ENCODE data around the gene USP48. TPM values are rescaled to one million over a fixed set of nuclear protein-coding genes. Genes with fewer than 3 reads are reported as not detected.
"Not testable (repeated sequence)": the region's sequence is repeated elsewhere in the genome, so short reads cannot be mapped to it uniquely, and the experiment has no call there.

The USP48 gene
- total and polyA plus RNA-seq, 2 donors (not counting 1 experiment from before 2014, with no cell fraction given) = 34.1 to 45.6 TPM

GRCh38 chr1:21794656-21795055 is 11.7 kb upstream of the USP48 start:
- Histone ChIP-seq H3K36me3 (ENCODE audit: control insufficient read depth, insufficient read depth, low read length) (no peaks in the 10 kb centered on the region), H3K79me2 (ENCODE audit: control insufficient read depth, insufficient read depth, low read length) (no peaks in the 10 kb centered on the region), H3K9ac (ENCODE audit: insufficient read depth, low read length) (no peak overlapping the region), H3K4me2 (ENCODE audit: extremely low read depth, insufficient read depth, low read length) (no peak overlapping the region), H3K4me1 (ENCODE audit: control insufficient read depth, extremely low read depth, insufficient read depth, low read length) (no peaks in the 10 kb centered on the region), H3K27me3 (ENCODE audit: control insufficient read depth, insufficient read depth, low read length) (no peaks in the 10 kb centered on the region), H2AFZ (ENCODE audit: low read length) (no peak overlapping the region), H3K27ac (ENCODE audit: insufficient read depth, low read length) (no peak overlapping the region), H3K4me3 (replicated peaks in 1 of 4; ENCODE audit: control extremely low read depth in 1 of 4, insufficient read depth in 1 of 4, low read depth in 3 of 4, low read length in 4 of 4) (no peak overlapping the region), H3K9me3 (ENCODE audit: control insufficient read depth, insufficient read depth, low read depth, low read length) (no peaks in the 10 kb centered on the region), H4K20me1 (ENCODE audit: control insufficient read depth, extremely low read depth, insufficient read depth, low read length) (no peaks in the 10 kb centered on the region)
- no peak for DNase-seq (ENCODE audit: low read depth in 2 of 2)
- TF ChIP-seq EZH2 (IDR thresholded peaks at IDR 0.05; ENCODE audit: low read length, missing control alignments) (no peak), CTCF (conservative IDR thresholded peaks at IDR 0.05 in 1 of 2, IDR thresholded peaks at IDR 0.05 in 1 of 2; ENCODE audit: low read depth in 1 of 2, low read length in 2 of 2) (no peak)

- Histone ChIP-seq H4K20me1 (ENCODE audit: control insufficient read depth, extremely low read depth, insufficient read depth, low read length) (no peaks in the 10 kb centered on the region), H3K4me2 (ENCODE audit: extremely low read depth, insufficient read depth, low read length) (no peak overlapping the region), H3K4me3 (replicated peaks in 1 of 4; ENCODE audit: control extremely low read depth in 1 of 4, insufficient read depth in 1 of 4, low read depth in 3 of 4, low read length in 4 of 4) (no peak overlapping the region), H2AFZ (ENCODE audit: low read length) (no peak overlapping the region), H3K79me2 (ENCODE audit: control insufficient read depth, insufficient read depth, low read length) (no peaks in the 10 kb centered on the region), H3K9me3 (ENCODE audit: control insufficient read depth, insufficient read depth, low read depth, low read length) (no peaks in the 10 kb centered on the region), H3K4me1 (ENCODE audit: control insufficient read depth, extremely low read depth, insufficient read depth, low read length) (no peaks in the 10 kb centered on the region), H3K27me3 (ENCODE audit: control insufficient read depth, insufficient read depth, low read length) (no peaks in the 10 kb centered on the region), H3K36me3 (ENCODE audit: control insufficient read depth, insufficient read depth, low read length) (no peaks in the 10 kb centered on the region), H3K27ac (ENCODE audit: insufficient read depth, low read length) (no peak overlapping the region), H3K9ac (ENCODE audit: insufficient read depth, low read length) (no peak overlapping the region)
- TF ChIP-seq EZH2 (IDR thresholded peaks at IDR 0.05; ENCODE audit: low read length, missing control alignments) = no peak
- TF ChIP-seq CTCF (conservative IDR thresholded peaks at IDR 0.05 in 1 of 2, IDR thresholded peaks at IDR 0.05 in 1 of 2; ENCODE audit: low read depth in 1 of 2, low read length in 2 of 2) = no peak
- DNase-seq (ENCODE audit: low read depth in 2 of 2) = no peak
Observed at GRCh38 chr1:21793104-21793503, 10.2 kb upstream of the USP48 start.

GRCh38 chr1:21786640-21787039 is 3.7 kb upstream of the USP48 start:
- H3K9me3 ChIP-seq (ENCODE audit: control insufficient read depth, insufficient read depth, low read depth, low read length) = no peaks in the 10 kb centered on the region
- H3K36me3 ChIP-seq (ENCODE audit: control insufficient read depth, insufficient read depth, low read length) = no peaks in the 10 kb centered on the region
- H3K79me2 ChIP-seq (ENCODE audit: control insufficient read depth, insufficient read depth, low read length) = peaks cover 13% of the 10 kb centered on the region
- H3K27me3 ChIP-seq (ENCODE audit: control insufficient read depth, insufficient read depth, low read length) = no peaks in the 10 kb centered on the region
- no peak for DNase-seq (ENCODE audit: low read depth in 2 of 2)
- peaks cover 4% of the 10 kb centered on the region for H3K4me1 ChIP-seq (ENCODE audit: control insufficient read depth, extremely low read depth, insufficient read depth, low read length)
- H3K27ac ChIP-seq (ENCODE audit: insufficient read depth, low read length) = no peak overlapping the region
- no peak overlapping the region for H3K4me3 ChIP-seq (replicated peaks in 1 of 4; ENCODE audit: control extremely low read depth in 1 of 4, insufficient read depth in 1 of 4, low read depth in 3 of 4, low read length in 4 of 4)
- no peak overlapping the region for H2AFZ ChIP-seq (ENCODE audit: low read length)
- no peaks in the 10 kb centered on the region for H4K20me1 ChIP-seq (ENCODE audit: control insufficient read depth, extremely low read depth, insufficient read depth, low read length)
- no peak overlapping the region for H3K4me2 ChIP-seq (ENCODE audit: extremely low read depth, insufficient read depth, low read length)
- TF ChIP-seq EZH2 (IDR thresholded peaks at IDR 0.05; ENCODE audit: low read length, missing control alignments) = no peak
- no peak for TF ChIP-seq CTCF (conservative IDR thresholded peaks at IDR 0.05 in 1 of 2, IDR thresholded peaks at IDR 0.05 in 1 of 2; ENCODE audit: low read depth in 1 of 2, low read length in 2 of 2)
- no peak overlapping the region for H3K9ac ChIP-seq (ENCODE audit: insufficient read depth, low read length)

- not testable (repeated sequence) for H3K4me1 ChIP-seq (ENCODE audit: control insufficient read depth, extremely low read depth, insufficient read depth, low read length); H3K4me2 ChIP-seq (ENCODE audit: extremely low read depth, insufficient read depth, low read length); H4K20me1 ChIP-seq (ENCODE audit: control insufficient read depth, extremely low read depth, insufficient read depth, low read length); H2AFZ ChIP-seq (ENCODE audit: low read length); H3K9ac ChIP-seq (ENCODE audit: insufficient read depth, low read length); H3K4me3 ChIP-seq (replicated peaks in 1 of 4; ENCODE audit: control extremely low read depth in 1 of 4, insufficient read depth in 1 of 4, low read depth in 3 of 4, low read length in 4 of 4); DNase-seq (ENCODE audit: low read depth in 2 of 2); H3K9me3 ChIP-seq (ENCODE audit: control insufficient read depth, insufficient read depth, low read depth, low read length); H3K27me3 ChIP-seq (ENCODE audit: control insufficient read depth, insufficient read depth, low read length); H3K36me3 ChIP-seq (ENCODE audit: control insufficient read depth, insufficient read depth, low read length); H3K27ac ChIP-seq (ENCODE audit: insufficient read depth, low read length)
- peaks cover 18% of the 10 kb centered on the region for H3K79me2 ChIP-seq (ENCODE audit: control insufficient read depth, insufficient read depth, low read length)
Observed at GRCh38 chr1:21785764-21786163, 2.8 kb upstream of the USP48 start.
